K562 (cell line): ENCODE measurements around the gene MSGN1. TPM values are rescaled to one million over a fixed set of nuclear protein-coding genes. Genes with fewer than 3 reads are reported as not detected.
A peak's percentile ranks its signal among the peaks of the same experiment; 100 is the strongest.

Source experiments
- ATAC-seq: fragments of 200-7000 bp; cut with Tn5 transposase; 3 replicates; pipeline ENCODE4 v1.9.1; 2020; ENCODE audit warnings: moderate library complexity
- BruUV-seq: library from RNA; stranded (reverse); fragments of 400-500 nt; replicated peaks from 2 replicates; lab custom pipeline; 2021; lab: Mats Ljungman, UMichigan
- CTCF ChIA-PET: fragments of 300-600 bp; formaldehyde crosslinking; extraction: SDS; loops from one replicate; lab custom pipeline; 2021; ENCODE audit warnings: low intra/inter-chr PET ratio; lab: Yijun Ruan, JAX
- POLR2A ChIA-PET: fragments of 300-600, 350-650 bp; sonication (Branson Sonifier 250); formaldehyde crosslinking; extraction: SDS; loops from one replicate; lab custom pipeline; 2021; ENCODE audit warnings: antibody characterized with exemption, inconsistent platforms; lab: Yijun Ruan, JAX
- DNase-seq, 4 experiments: peaks; one replicate each; pipeline versions ENCODE4 v3.0.0 to v3.0.0-alpha.2; 2011 to 2018; ENCODE audit warnings: low spot score in 3 of 4, mixed read lengths in 3 of 4; ENCODE audit errors: extremely low read depth in 1 of 4
- FAIRE-seq: peaks from 2 replicates; lab custom pipeline; 2011; peaks lifted over from hg19 to GRCh38; lab: Jason Lieb, UNC
- H2AFZ ChIP-seq: 2 replicates; pipeline ENCODE4 v1.6.0; 2011; ENCODE audit warnings: low read depth, low read length, control low read depth, inconsistent platforms
- H3K27ac ChIP-seq: fragments of 200-600 bp; 3 replicates; pipeline ENCODE4 v1.8.0; 2011; ENCODE audit warnings: low read depth, mild to moderate bottlenecking, control low read depth, inconsistent platforms, low read length, moderate library complexity, mixed read lengths; ENCODE audit errors: extremely low read depth
- H3K27me3 ChIP-seq, 2 experiments: fragments of 300-600 bp in 1 of 2; 2 replicates in 1 of 2; 3 replicates in 1 of 2; pipeline versions ENCODE4 v1.6.0 to v1.8.0; 2011; ENCODE audit warnings: inconsistent platforms in 2 of 2, low read length in 2 of 2, mild to moderate bottlenecking in 1 of 2, mixed read lengths in 1 of 2, moderate library complexity in 1 of 2; ENCODE audit not compliant: control insufficient read depth in 2 of 2, insufficient read depth in 2 of 2
- H3K36me3 ChIP-seq: fragments of 300-600 bp; 3 replicates; pipeline ENCODE4 v1.8.0; 2011; ENCODE audit warnings: mild to moderate bottlenecking, low read length, inconsistent platforms; ENCODE audit not compliant: control insufficient read depth, insufficient read depth
- H3K4me1 ChIP-seq, 2 experiments: fragments of 200-600 bp in 1 of 2; replicated peaks in 1 of 2; 2 replicates in 1 of 2; 3 replicates in 1 of 2; pipeline versions ENCODE4 v1.5.1 to v1.8.0; 2011; ENCODE audit warnings: inconsistent platforms in 2 of 2, low read length in 2 of 2, mild to moderate bottlenecking in 1 of 2, mixed read lengths in 1 of 2, moderate library complexity in 1 of 2; ENCODE audit not compliant: control insufficient read depth in 2 of 2, insufficient read depth in 2 of 2
- H3K4me2 ChIP-seq: 2 replicates; pipeline ENCODE4 v1.6.1; 2011; ENCODE audit warnings: low read length, control low read depth, inconsistent platforms, mixed read lengths; ENCODE audit not compliant: insufficient read depth
- H3K4me3 ChIP-seq: fragments of 200-600 bp; sonication (generic), shearing (Covaris generic); 2 replicates; pipeline ENCODE4 v1.5.1; 2016; ENCODE audit warnings: control low read depth, inconsistent platforms
- H3K79me2 ChIP-seq: fragments of 200-600 bp; 3 replicates; pipeline ENCODE4 v1.8.0; 2011; ENCODE audit warnings: low read length, inconsistent platforms; ENCODE audit not compliant: control insufficient read depth, insufficient read depth
- H3K9ac ChIP-seq, 2 experiments: 2 replicates each; pipeline versions ENCODE4 v1.6.0 to v1.6.1; 2011; ENCODE audit warnings: low read depth in 2 of 2, low read length in 2 of 2, control low read depth in 1 of 2, inconsistent platforms in 1 of 2, mild to moderate bottlenecking in 1 of 2, mixed read lengths in 1 of 2; ENCODE audit not compliant: insufficient read depth in 1 of 2
- H3K9me1 ChIP-seq: one replicate; pipeline ENCODE4 v1.6.0; 2011; ENCODE audit warnings: inconsistent platforms, mild to moderate bottlenecking, low read length, moderate library complexity; ENCODE audit not compliant: control insufficient read depth, insufficient read depth
- H3K9me3 ChIP-seq: replicated peaks from 2 replicates; pipeline ENCODE4 v1.5.1; 2011; ENCODE audit warnings: low read depth, low read length, inconsistent platforms; ENCODE audit not compliant: control insufficient read depth, insufficient read depth
- H4K20me1 ChIP-seq: replicated peaks from 2 replicates; pipeline ENCODE4 v1.6.1; 2011; ENCODE audit warnings: low read length, inconsistent platforms, mixed read lengths; ENCODE audit not compliant: control insufficient read depth, insufficient read depth
- CBX5 ChIP-seq: IDR thresholded peaks from 2 replicates; pipeline ENCODE4 v1.6.1; 2014; ENCODE audit warnings: low read depth, borderline replicate concordance
- CTBP1 ChIP-seq: fragments of 450-650 bp; IDR thresholded peaks from 2 replicates; pipeline ENCODE4 v1.6.1; 2016; ENCODE audit warnings: borderline replicate concordance
- DDX20 ChIP-seq: fragments of 450-650 bp; IDR thresholded peaks from 2 replicates; pipeline ENCODE4 v1.6.1; 2016; ENCODE audit warnings: missing genetic modification characterization, low read depth, mild to moderate bottlenecking, missing compliant biosample characterization, moderate library complexity
- E2F1 ChIP-seq: sonication (generic); formaldehyde crosslinking; IDR thresholded peaks from 2 replicates; pipeline ENCODE4 v1.8.1; 2023; ENCODE audit warnings: mild to moderate bottlenecking, missing genetic modification reagents, moderate library complexity
- ELF1 ChIP-seq: fragments of 200-800 bp; sonication (Bioruptor generic); IDR thresholded peaks from 2 replicates; pipeline ENCODE4 v1.6.1; 2016; ENCODE audit warnings: missing genetic modification characterization, missing compliant biosample characterization
- HDAC1 ChIP-seq, 2 experiments: fragments of 450-650 bp; IDR thresholded peaks; 2 replicates each; pipeline ENCODE4 v1.6.1; 2016 to 2017; ENCODE audit warnings: inconsistent platforms in 1 of 2, mild to moderate bottlenecking in 1 of 2, moderate library complexity in 1 of 2
- KHSRP ChIP-seq: fragments of 450-650 bp; IDR thresholded peaks from 2 replicates; pipeline ENCODE4 v1.6.1; 2017
- L3MBTL2 ChIP-seq: fragments of 450-650 bp; IDR thresholded peaks from 2 replicates; pipeline ENCODE4 v1.6.1; 2016; ENCODE audit warnings: mild to moderate bottlenecking, moderate library complexity
- MEF2D ChIP-seq: conservative IDR thresholded peaks from 2 replicates; pipeline ENCODE4 v1.6.1; 2016; ENCODE audit warnings: low read depth, missing genetic modification characterization, missing compliant biosample characterization
- MXI1 ChIP-seq: IDR thresholded peaks from 2 replicates; pipeline ENCODE4 v1.6.1; 2011; ENCODE audit warnings: low read depth, mild to moderate bottlenecking, improper control_type of control experiment, low read length
- PTBP1 ChIP-seq: fragments of 200-400 bp; formaldehyde crosslinking; IDR thresholded peaks from 2 replicates; pipeline ENCODE4 v1.6.1; 2017; ENCODE audit warnings: low read depth, low read length
- PTTG1 ChIP-seq: fragments of 450-650 bp; IDR thresholded peaks from 2 replicates; pipeline ENCODE4 v1.6.1; 2016; ENCODE audit warnings: low read depth, mild to moderate bottlenecking, missing genetic modification characterization, missing compliant biosample characterization
- RAD21 ChIP-seq, 2 experiments: fragments of 250-450 bp in 1 of 2; fragments of 450-650 bp in 1 of 2; sonication (Bioruptor Pico) in 1 of 2; formaldehyde crosslinking in 1 of 2; IDR thresholded peaks in 1 of 2; conservative IDR thresholded peaks in 1 of 2; 2 replicates each; pipeline versions ENCODE4 v1.4.0 to v1.8.0; 2020 to 2022; ENCODE audit warnings: mild to moderate bottlenecking in 2 of 2, moderate library complexity in 1 of 2
- SAP30 ChIP-seq: fragments of 200-600 bp; sonication (generic); IDR thresholded peaks from 2 replicates; pipeline ENCODE4 v1.6.1; 2012; ENCODE audit warnings: borderline replicate concordance, low read depth, mild to moderate bottlenecking, moderate library complexity, low read length, control low read depth, inconsistent platforms; ENCODE audit not compliant: insufficient read depth, poor library complexity, severe bottlenecking
- SRF ChIP-seq, 2 experiments: fragments of 250-450, 450-650 bp in 1 of 2; sonication (Bioruptor Pico) in 1 of 2; sonication (generic) in 1 of 2; formaldehyde crosslinking; IDR thresholded peaks; 2 replicates each; pipeline versions ENCODE4 v1.5.0 to v1.5.1; 2020 to 2022; ENCODE audit warnings: mild to moderate bottlenecking in 1 of 2, missing genetic modification reagents in 1 of 2
- ZKSCAN1 ChIP-seq: fragments of 150-350 bp; IDR thresholded peaks from 2 replicates; pipeline ENCODE4 v1.6.1; 2016; ENCODE audit warnings: low read depth, low read length
- ZNF274 ChIP-seq: IDR thresholded peaks from 2 replicates; pipeline ENCODE4 v1.6.1; 2011; ENCODE audit warnings: low read depth, mild to moderate bottlenecking, low read length, moderate library complexity, borderline replicate concordance
- ZNF445 ChIP-seq: fragments of 250-450 bp; sonication (Bioruptor Pico); IDR thresholded peaks from 2 replicates; pipeline ENCODE4 v1.4.0; 2020; ENCODE audit warnings: low read depth, mild to moderate bottlenecking, moderate library complexity
- WGBS: fragments of 100-300 bp; shearing (Covaris generic); methylation state at CpG from one replicate; pipeline ENCODE4 v1.1.6; 2016; ENCODE audit warnings: low coverage, mixed read lengths; ENCODE audit not compliant: insufficient coverage; ENCODE audit errors: missing lambda C conversion rate; 5-methylcytosine and 5-hydroxymethylcytosine counted together
- in situ Hi-C: fragments of 300-500 bp; cut with MboI; formaldehyde crosslinking; loops from 4 replicates; pipeline ENCODE4 v1.15.0; 2018; ENCODE audit warnings: inconsistent platforms, mixed read lengths
- intact Hi-C: fragments of 100-400 bp; cut with micrococcal nuclease; formaldehyde crosslinking; loops from 2 replicates; pipeline ENCODE4 v1.14.2; 2022
- polyA plus RNA-seq, 8 experiments: library from polyadenylated mRNA; depleted of rRNA in 4 of 8; stranded (reverse) in 5 of 8; unstranded in 3 of 8; fragments of >200 nt; fragmentation: Nextera tagmentation in 2 of 8; fragmentation: Illumina TruSeq in 1 of 8; extraction: Ambion mirVana in 2 of 8; extraction: Trizol in 1 of 8; gene quantifications; 2 replicates each; pipeline versions ENCODE4 v1.2.1 to v1.2.3, GENCODE V29; 2011 to 2014; ENCODE audit warnings: inconsistent platforms in 1 of 8, missing spikeins in 1 of 8
- total RNA-seq, 7 experiments: library from RNA; depleted of rRNA in 6 of 7; stranded (reverse); fragments of >200 nt in 6 of 7; fragmentation: Illumina TruSeq in 2 of 7; extraction: Trizol in 2 of 7; gene quantifications; 2 replicates each; pipeline versions ENCODE4 v1.2.1 to v1.2.3, GENCODE V29; 2011 to 2021; ENCODE audit warnings: low replicate concordance in 1 of 7

MSGN1 gene
- total and polyA plus RNA-seq, 9 of the 15 experiments (the other 6 are each of a cell fraction or from before 2014, with no cell fraction given) = not detected

- Histone ChIP-seq H3K9ac (peak overlapping the region in 1 of 2 experiments; percentile 68; a peak in 1 of 4 replicates), H3K9me1 (no peaks in the 10 kb centered on the region), H3K4me1 (peaks cover 0 to 6% of the 10 kb centered on the region in 2 experiments; a peak in 2 of 5 replicates), H3K9me3 (no peaks in the 10 kb centered on the region), H4K20me1 (no peaks in the 10 kb centered on the region), H3K4me2 (peak overlapping the region; percentile 60), H3K79me2 (no peaks in the 10 kb centered on the region), H3K36me3 (no peaks in the 10 kb centered on the region), H3K27me3 (peaks cover 8 to 11% of the 10 kb centered on the region in 2 experiments; a peak in 3 of 5 replicates), H2AFZ (peak overlapping the region; percentile 58), H3K27ac (no peak overlapping the region), H3K4me3 (no peak overlapping the region)
- WGBS = 9% methylated on average over 37 of the region's 37 CpGs
- no TSS peak for BruUV-seq
- ATAC-seq (peak; percentile 99), FAIRE-seq (peak; percentile 69), DNase-seq (peak; percentile 69 to 74 (median 72))
- ChIA-PET POLR2A (no interaction called here), CTCF (interaction anchor here (0.5 to 1.2 kb wide), 2 partner anchors 185 to 1238 kb away, joined by 3 read pairs; no protein-coding TSS in a partner anchor)
- in situ Hi-C loops = no loop called here
- intact Hi-C loops = loop anchor here (2.0 to 5.0 kb wide), 3 partner anchors 112 to 358 kb away; no protein-coding TSS in a partner anchor
- TF ChIP-seq MEF2D (tag) (no peak), ZKSCAN1 (no peak), ELF1 (tag) (no peak), DDX20 (no peak), RAD21 (CRISPR knock-in tag; conservative IDR thresholded peaks at IDR 0.05 in 1 of 2, IDR thresholded peaks at IDR 0.05 in 1 of 2) (peak; percentile 40 to 70), MXI1 (no peak), PTBP1 (no peak), SRF (CRISPR knock-in tag; IDR thresholded peaks at IDR 0.05) (0 out of 4 replicates have a peak, but pooled peaks of 1 of the 2 experiments have one; percentile 21), KHSRP (no peak), PTTG1 (tag) (no peak), ZNF274 (no peak), CBX5 (no peak), CTBP1 (peak; percentile 35; the same call in 1 of the 2 replicates), L3MBTL2 (peak; percentile 74), HDAC1 (IDR thresholded peaks at IDR 0.05) (no peak), E2F1 (0 out of 2 replicates have a peak, but pooled peaks have one; percentile 37), ZNF445 (CRISPR knock-in tag) (no peak), SAP30 (no peak)
These were observed 14.1 kb downstream of the MSGN1 start for GRCh38 chr2:17830053-17831034.
